GM20000 (cell line): Measurements from ENCODE around the gene CHST3.

ENCODE experiments used
- DNase-seq: peaks from one replicate; pipeline ENCODE4 v3.0.0; 2012; ENCODE audit warnings: low spot score
- TF ChIP-seq, protein P1 (sequence below): IDR thresholded peaks from 2 replicates; pipeline ENCODE4 v1.5.1; 2012; ENCODE audit warnings: mild to moderate bottlenecking, control low read depth; ENCODE audit errors: extremely low read depth, missing control alignments

CHST3 gene

DNA sequence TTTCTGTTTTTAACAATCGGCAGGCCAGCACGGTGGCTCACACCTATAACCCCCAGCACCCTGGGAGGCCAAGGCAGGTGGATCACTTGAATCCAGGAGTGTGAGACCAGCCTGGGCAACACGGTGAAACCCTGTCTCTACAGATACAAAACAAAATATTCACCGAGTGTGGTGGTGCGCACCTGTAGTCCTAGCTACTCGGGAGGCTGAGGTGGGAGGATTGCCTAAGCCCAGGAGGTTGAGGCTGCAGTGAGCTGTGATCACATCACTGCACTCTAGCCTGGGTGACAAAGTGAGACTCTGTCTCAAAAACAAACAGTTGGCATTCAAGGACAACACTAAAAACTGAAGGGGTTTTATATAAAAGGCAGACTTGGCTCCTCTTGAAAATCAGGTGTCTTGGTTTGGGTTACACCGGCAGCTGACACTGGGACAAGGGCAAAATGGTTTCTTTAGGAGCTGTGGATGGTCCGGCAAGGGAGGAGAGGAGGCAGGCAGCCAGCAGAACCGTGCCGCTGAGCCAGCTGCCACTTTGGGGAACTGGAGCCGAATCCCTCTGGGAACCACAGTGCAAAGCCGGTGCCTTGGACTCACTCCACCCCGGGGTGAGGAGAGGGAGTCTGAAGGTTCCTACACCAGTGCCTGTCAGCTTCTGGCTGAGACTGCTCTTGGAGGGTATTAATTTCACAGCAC is 52.6 kb downstream of the CHST3 start:
- DNase-seq, result no peak
- TF ChIP-seq, protein P1, sequence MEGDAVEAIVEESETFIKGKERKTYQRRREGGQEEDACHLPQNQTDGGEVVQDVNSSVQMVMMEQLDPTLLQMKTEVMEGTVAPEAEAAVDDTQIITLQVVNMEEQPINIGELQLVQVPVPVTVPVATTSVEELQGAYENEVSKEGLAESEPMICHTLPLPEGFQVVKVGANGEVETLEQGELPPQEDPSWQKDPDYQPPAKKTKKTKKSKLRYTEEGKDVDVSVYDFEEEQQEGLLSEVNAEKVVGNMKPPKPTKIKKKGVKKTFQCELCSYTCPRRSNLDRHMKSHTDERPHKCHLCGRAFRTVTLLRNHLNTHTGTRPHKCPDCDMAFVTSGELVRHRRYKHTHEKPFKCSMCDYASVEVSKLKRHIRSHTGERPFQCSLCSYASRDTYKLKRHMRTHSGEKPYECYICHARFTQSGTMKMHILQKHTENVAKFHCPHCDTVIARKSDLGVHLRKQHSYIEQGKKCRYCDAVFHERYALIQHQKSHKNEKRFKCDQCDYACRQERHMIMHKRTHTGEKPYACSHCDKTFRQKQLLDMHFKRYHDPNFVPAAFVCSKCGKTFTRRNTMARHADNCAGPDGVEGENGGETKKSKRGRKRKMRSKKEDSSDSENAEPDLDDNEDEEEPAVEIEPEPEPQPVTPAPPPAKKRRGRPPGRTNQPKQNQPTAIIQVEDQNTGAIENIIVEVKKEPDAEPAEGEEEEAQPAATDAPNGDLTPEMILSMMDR, result no peak

DNA sequence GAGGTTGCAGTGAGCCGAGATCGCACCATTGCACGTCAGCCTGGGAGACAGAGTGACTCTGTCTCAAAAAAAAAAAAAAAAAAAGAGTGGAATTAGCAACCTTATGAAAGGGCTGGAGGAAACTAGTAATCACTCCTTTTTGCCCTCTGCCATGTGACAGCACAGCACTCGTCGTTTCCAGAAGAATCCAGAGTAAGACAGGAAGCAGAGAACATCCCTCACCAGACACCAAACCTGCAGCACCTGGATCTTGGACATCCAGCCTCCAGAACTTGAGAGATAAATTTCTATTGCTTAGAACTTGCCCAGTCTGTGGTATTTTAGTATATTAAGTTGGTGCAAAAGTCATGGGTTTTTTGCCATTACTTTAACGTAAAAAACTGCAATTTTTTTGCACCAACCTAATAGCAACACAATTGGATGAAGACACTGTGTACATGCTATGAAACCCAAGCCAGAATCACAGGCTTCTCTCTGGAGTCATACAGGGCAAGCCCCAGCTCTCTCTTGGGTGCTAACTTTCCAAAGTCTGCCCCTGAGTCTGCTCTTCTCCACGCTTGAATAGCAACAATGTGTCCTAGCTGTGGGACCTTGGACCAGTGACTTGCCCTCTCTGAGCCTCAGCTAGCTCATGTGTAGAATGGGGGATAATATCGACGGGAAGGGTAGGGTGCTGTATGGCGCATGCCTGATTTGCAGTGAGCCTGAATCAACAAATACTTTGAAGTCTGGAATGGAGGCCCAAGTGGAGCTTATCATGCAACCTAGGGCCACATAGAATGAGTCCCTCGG is 55.1 kb downstream of the CHST3 start:
- TF ChIP-seq, protein P1, result no peak
- DNase-seq, result no peak

DNA sequence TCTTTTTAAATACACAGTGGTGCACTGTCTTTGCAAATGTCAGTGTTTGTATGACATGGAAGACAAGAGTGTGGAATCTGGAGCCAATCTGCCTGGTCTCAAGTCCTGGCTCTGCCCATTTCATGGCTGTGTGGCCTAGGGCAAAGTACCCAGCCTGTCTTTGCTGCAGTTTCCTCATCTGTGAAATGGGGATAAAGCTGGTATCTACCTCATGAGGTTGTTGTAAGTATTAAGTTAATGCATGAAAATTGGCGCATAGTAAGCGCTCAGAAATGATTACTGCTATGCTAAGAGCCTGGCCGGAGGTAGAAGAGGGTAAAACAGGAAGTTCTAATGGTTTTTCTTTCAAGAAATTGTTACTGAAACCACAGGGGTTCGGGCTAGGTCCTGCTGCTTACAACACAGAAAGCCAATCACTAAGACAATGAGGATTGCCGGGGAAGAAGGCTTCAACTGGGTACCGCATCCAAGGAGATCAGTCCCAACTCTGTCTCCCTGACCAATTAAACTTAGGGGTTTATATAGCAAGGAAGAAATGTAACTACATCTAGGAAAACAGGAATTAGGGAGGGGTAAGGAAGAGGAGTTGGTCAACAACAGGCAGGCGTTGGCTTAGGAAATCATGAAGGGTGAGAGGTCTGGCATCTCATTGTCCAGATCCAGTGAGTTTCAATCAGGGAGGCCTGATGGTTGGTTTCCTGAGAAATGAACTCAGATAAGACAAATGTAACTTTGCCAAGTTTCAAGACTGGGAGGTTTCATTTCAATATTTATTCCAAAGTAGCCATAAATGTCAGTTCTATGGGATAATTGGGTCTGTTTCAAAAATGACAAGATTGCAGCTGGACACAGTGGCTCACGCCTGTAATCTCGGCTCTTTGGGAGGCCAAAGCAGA is 57.0 kb downstream of the CHST3 start:
- TF ChIP-seq, protein P1, result no peak

DNA sequence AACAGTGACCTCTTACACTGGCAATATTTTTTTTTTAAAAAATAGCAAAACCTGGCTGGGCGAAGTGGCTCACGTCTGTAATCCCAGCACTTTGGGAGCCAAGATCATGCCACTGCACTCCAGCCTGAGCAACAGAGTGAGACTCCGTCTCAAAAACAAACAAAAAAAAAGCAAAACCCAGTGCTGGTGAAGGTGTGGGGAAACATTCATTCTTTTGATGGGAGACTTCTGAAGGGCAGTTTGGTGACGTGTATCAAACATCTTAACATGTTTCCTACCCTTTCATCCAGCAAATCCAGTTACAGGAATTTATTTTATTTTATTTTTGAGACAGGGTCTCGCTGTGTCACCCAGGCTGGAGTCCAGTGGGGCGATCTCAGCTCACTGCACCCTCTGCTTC is 58.0 kb downstream of the CHST3 start:
- DNase-seq, result no peak

More for the DNA sequence above, 57.0 kb downstream of the CHST3 start:
- no peak for DNase-seq

DNA sequence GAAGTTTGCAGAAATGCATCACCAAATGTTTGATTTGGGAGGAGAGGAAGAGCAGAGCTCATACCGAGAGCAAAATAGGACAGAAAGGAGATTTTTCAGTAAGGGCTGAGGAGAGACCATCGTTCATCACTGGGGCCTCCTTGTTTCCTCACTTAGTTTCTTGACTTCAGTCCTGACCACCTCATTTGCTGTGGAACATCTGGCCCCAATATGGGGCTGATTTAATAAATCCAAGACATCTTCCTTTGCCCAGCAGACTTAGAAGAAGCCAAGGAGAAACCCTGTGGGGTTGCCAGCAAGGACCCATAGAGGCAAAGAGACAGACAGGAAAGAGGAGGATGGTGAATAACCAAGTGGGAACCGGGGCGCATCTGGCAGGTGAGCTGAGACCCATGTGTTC is 60.4 kb downstream of the CHST3 start:
- DNase-seq, result no peak
- TF ChIP-seq, protein P1, result no peak

More for the DNA sequence above, 58.0 kb downstream of the CHST3 start:
- TF ChIP-seq, protein P1, result no peak

DNA sequence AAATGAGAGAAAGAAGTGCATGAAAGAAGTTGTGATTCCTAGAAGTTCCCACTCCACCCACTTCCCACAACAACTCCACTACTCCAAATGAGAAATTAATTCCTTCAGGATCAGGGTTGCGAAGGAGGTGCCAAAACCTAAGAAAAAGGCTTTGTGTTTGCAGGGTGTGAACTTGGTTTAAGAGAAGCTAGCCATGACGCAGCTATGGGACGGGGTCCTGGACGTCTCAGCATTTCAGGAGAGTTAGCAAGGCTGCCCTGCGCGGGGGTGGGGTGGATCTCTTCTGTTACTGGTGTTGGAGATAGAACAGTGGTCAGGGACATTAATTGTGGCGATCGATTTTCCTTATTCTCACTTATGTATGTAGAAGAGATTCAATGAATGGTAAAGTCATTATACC is 61.2 kb downstream of the CHST3 start:
- no peak for DNase-seq
- TF ChIP-seq, protein P1, result no peak

DNA sequence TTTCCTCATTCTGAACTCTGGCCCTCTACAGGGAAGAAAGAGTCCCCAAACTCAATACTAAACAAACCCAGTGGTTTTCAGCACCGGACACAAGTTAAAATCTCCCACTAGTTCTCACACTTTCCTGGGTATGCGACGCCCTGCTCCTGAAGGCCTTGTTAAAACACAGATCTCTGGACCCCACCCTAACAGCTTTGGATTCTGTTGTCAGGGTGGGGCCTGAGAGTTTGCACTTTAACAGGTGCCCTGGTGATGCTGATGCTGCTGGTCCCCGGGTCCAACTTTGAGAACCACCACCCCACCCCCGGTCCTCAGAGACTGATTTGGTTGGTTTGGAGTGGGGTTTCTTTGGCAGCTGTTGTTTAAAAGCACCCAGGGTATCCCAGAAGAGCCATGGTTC is 61.6 kb downstream of the CHST3 start:
- no peak for DNase-seq
- TF ChIP-seq, protein P1, result no peak
